B cell (primary cell): Measurements from ENCODE around the gene KRT84. TPM values are rescaled to one million over a fixed set of nuclear protein-coding genes. Genes with fewer than 3 reads are reported as not detected.

Source experiments
- ATAC-seq: fragments of 200-7000 bp; cut with Tn5 transposase; one replicate; pipeline ENCODE4 v1.10.0; 2021; ENCODE audit warnings: low read depth, mild to moderate bottlenecking, moderate number of reproducible peaks, moderate library complexity
- CTCF ChIA-PET: fragments of 350-600 bp; sonication (Branson Sonifier 250); formaldehyde crosslinking; loops from one replicate; lab custom pipeline; 2021; ENCODE audit warnings: antibody characterized with exemption, inconsistent platforms; lab: Charles Lee
- POLR2A ChIA-PET: fragments of 350-600 bp; sonication (Branson Sonifier 250); formaldehyde crosslinking; loops from one replicate; lab custom pipeline; 2021; ENCODE audit warnings: antibody characterized with exemption; lab: Charles Lee
- DNase-seq: peaks from one replicate; pipeline ENCODE4 v3.0.0; 2013
- H2AFZ ChIP-seq: 2 replicates; pipeline ENCODE4 v1.6.1; 2012; ENCODE audit warnings: mild to moderate bottlenecking, low read depth, low read length; ENCODE audit not compliant: insufficient read depth, poor library complexity, severe bottlenecking
- H3K27ac ChIP-seq, 2 donors: 1 replicate in 1 of 2; 2 replicates in 1 of 2; pipeline ENCODE4 v1.5.1; 2012 to 2013; ENCODE audit warnings: low read length in 2 of 2, mild to moderate bottlenecking in 2 of 2, moderate library complexity in 1 of 2
- H3K27me3 ChIP-seq, 4 experiments: fragments of 200-600 bp in 1 of 4; sonication (generic) in 1 of 4; replicated peaks in 1 of 4; 1 replicate in 2 of 4; 2 replicates in 2 of 4; pipeline versions ENCODE4 v1.6.1 to v1.7.0; 2013 to 2016; ENCODE audit warnings: low read length in 3 of 4, mild to moderate bottlenecking in 2 of 4, mixed read lengths in 1 of 4, moderate library complexity in 1 of 4; ENCODE audit not compliant: insufficient read depth in 4 of 4, control insufficient read depth in 3 of 4; ENCODE audit errors: control extremely low read depth in 1 of 4
- H3K36me3 ChIP-seq, 2 experiments: replicated peaks in 1 of 2; 1 replicate in 1 of 2; 2 replicates in 1 of 2; pipeline versions ENCODE4 v1.6.1 to v1.7.1; 2013; ENCODE audit warnings: low read length in 1 of 2; ENCODE audit not compliant: insufficient read depth in 2 of 2, control insufficient read depth in 1 of 2; ENCODE audit errors: control extremely low read depth in 1 of 2, extremely low read depth in 1 of 2
- H3K4me1 ChIP-seq, 2 donors: fragments of 200-600 bp in 1 of 2; sonication (generic) in 1 of 2; 1 replicate in 1 of 2; 2 replicates in 1 of 2; pipeline versions ENCODE4 v1.5.1 to v1.6.1; 2013 to 2017; ENCODE audit warnings: low read length in 2 of 2; ENCODE audit not compliant: control insufficient read depth in 2 of 2, insufficient read depth in 2 of 2
- H3K4me2 ChIP-seq: replicated peaks from 2 replicates; pipeline ENCODE3; 2012; ENCODE audit warnings: mild to moderate bottlenecking, low read depth, low read length; ENCODE audit not compliant: poor library complexity, severe bottlenecking
- H3K4me3 ChIP-seq, 5 experiments: fragments of 200-600 bp in 1 of 5; sonication (generic) in 1 of 5; 1 replicate in 3 of 5; 2 replicates in 2 of 5; pipeline versions ENCODE4 v1.5.1 to v1.7.0; 2011 to 2016; ENCODE audit warnings: low read length in 4 of 5, mild to moderate bottlenecking in 4 of 5, low read depth in 2 of 5, control low read depth in 1 of 5, moderate library complexity in 1 of 5; ENCODE audit not compliant: insufficient read depth in 1 of 5; ENCODE audit errors: control extremely low read depth in 1 of 5, extremely low read depth in 1 of 5
- H3K79me2 ChIP-seq: fragments of 200-600 bp; sonication (generic); one replicate; pipeline ENCODE4 v1.6.0; 2016; ENCODE audit warnings: low read length; ENCODE audit not compliant: control insufficient read depth, insufficient read depth
- H3K9ac ChIP-seq: fragments of 200-600 bp; sonication (generic); 2 replicates; pipeline ENCODE4 v1.6.1; 2017; ENCODE audit warnings: mild to moderate bottlenecking, low read length, moderate library complexity
- H3K9me3 ChIP-seq, 3 donors: one replicate each; pipeline versions ENCODE4 v1.6.1 to v1.7.1; 2013; ENCODE audit warnings: low read length in 2 of 3; ENCODE audit not compliant: control insufficient read depth in 2 of 3, insufficient read depth in 1 of 3; ENCODE audit errors: control extremely low read depth in 1 of 3
- H4K20me1 ChIP-seq: 2 replicates; pipeline ENCODE4 v1.6.0; 2012; ENCODE audit warnings: mild to moderate bottlenecking, low read length; ENCODE audit not compliant: insufficient read depth, control insufficient read depth, poor library complexity, severe bottlenecking
- H3K27ac Mint-ChIP-seq: one replicate; pipeline ENCODE4 v1.8.0; 2021; ENCODE audit warnings: mixed read lengths
- H3K27me3 Mint-ChIP-seq: one replicate; pipeline ENCODE4 v1.8.0; 2021; ENCODE audit warnings: mixed read lengths
- H3K4me1 Mint-ChIP-seq: one replicate; pipeline ENCODE4 v1.8.0; 2021; ENCODE audit warnings: mixed read lengths
- H3K4me3 Mint-ChIP-seq: one replicate; pipeline ENCODE4 v1.8.0; 2021; ENCODE audit warnings: mixed read lengths
- H3K9me3 Mint-ChIP-seq: one replicate; pipeline ENCODE4 v1.8.0; 2022; ENCODE audit warnings: mixed read lengths; ENCODE audit not compliant: insufficient read depth
- CTCF ChIP-seq: fragments of 200-600 bp; IDR thresholded peaks from one replicate; pipeline ENCODE4 v1.8.0; 2022; ENCODE audit warnings: antibody characterized with exemption, mild to moderate bottlenecking
- EZH2 ChIP-seq: IDR thresholded peaks from 2 replicates; pipeline ENCODE4 v1.6.1; 2012; ENCODE audit warnings: borderline replicate concordance, low read depth, mild to moderate bottlenecking, moderate library complexity, low read length; ENCODE audit not compliant: insufficient read depth, poor library complexity, severe bottlenecking
- WGBS: methylation state at CpG from one replicate; pipeline ENCODE4 v1.1.5; 2013; ENCODE audit warnings: missing lambda C conversion rate; ENCODE audit not compliant: insufficient coverage; 5-methylcytosine and 5-hydroxymethylcytosine counted together
- intact Hi-C: fragments of 100-400 bp; cut with micrococcal nuclease; formaldehyde crosslinking; loops from one replicate; pipeline ENCODE4 v1.10.0; 2022
- polyA plus RNA-seq: library from polyadenylated mRNA; depleted of rRNA; stranded (reverse); fragments of >200 nt; gene quantifications from 2 replicates; pipeline ENCODE4 v1.2.3, GENCODE V29; 2012
- total RNA-seq, 2 donors: library from RNA; stranded (reverse); fragments of 120-200 nt in 1 of 2; gene quantifications; 1 replicate in 1 of 2; 2 replicates in 1 of 2; pipeline versions ENCODE4 v1.2.3 to v1.2.4, GENCODE V29; 2013 to 2022

The KRT84 gene
- total and polyA plus RNA-seq, 2 donors (not counting 1 experiment from before 2014, with no cell fraction given), result not detected

GRCh38 chr12:52423035-52423434, 37.6 kb upstream of the KRT84 start:
- H3K27ac ChIP-seq, result no peak overlapping the region
- H3K79me2 ChIP-seq, result no peaks in the 10 kb centered on the region
- no peak overlapping the region for H3K4me2 ChIP-seq
- H3K36me3 ChIP-seq, result no peaks in the 10 kb centered on the region
- ATAC-seq (no peak), DNase-seq (no peak)
- peaks cover 0 to 4% (median 0%) of the 10 kb centered on the region in 4 experiments for H3K27me3 ChIP-seq
- H3K4me3 ChIP-seq, result no peak overlapping the region
- TF ChIP-seq CTCF, result no peak
- no peak for TF ChIP-seq EZH2
- intact Hi-C loops, result no loop called here
- Mint-ChIP-seq H3K4me3 (no peak overlapping the region), H3K27ac (no peak overlapping the region), H3K27me3 (peaks cover 30% of the 10 kb centered on the region), H3K9me3 (no peaks in the 10 kb centered on the region), H3K4me1 (no peaks in the 10 kb centered on the region)
- WGBS, result 75% methylated on average over 5 of the region's 6 CpGs
- H4K20me1 ChIP-seq, result no peaks in the 10 kb centered on the region
- ChIA-PET CTCF (no interaction called here), POLR2A (no interaction called here)
- H3K9me3 ChIP-seq, result no peaks in the 10 kb centered on the region
- no peak overlapping the region for H2AFZ ChIP-seq
- H3K9ac ChIP-seq, result no peak overlapping the region
- no peaks in the 10 kb centered on the region for H3K4me1 ChIP-seq

- Mint-ChIP-seq H3K27ac (no peak overlapping the region), H3K4me1 (no peaks in the 10 kb centered on the region), H3K4me3 (no peak overlapping the region), H3K27me3 (peaks cover 44% of the 10 kb centered on the region), H3K9me3 (no peaks in the 10 kb centered on the region)
- Histone ChIP-seq H2AFZ (no peak overlapping the region), H3K9ac (no peak overlapping the region), H3K27ac (no peak overlapping the region), H3K36me3 (no peaks in the 10 kb centered on the region), H3K4me3 (no peak overlapping the region), H4K20me1 (no peaks in the 10 kb centered on the region), H3K4me2 (no peak overlapping the region), H3K27me3 (peaks cover 0 to 4% (median 0%) of the 10 kb centered on the region in 4 experiments), H3K79me2 (no peaks in the 10 kb centered on the region), H3K4me1 (no peaks in the 10 kb centered on the region), H3K9me3 (no peaks in the 10 kb centered on the region)
- TF ChIP-seq CTCF (no peak), EZH2 (no peak)
- ChIA-PET POLR2A (no interaction called here), CTCF (no interaction called here)
- WGBS, result no CpG with 5 or more reads among the region's 1 CpG
- DNase-seq (no peak), ATAC-seq (no peak)
- intact Hi-C loops, result no loop called here
Measured at GRCh38 chr12:52419656-52420055, 34.2 kb upstream of the KRT84 start.
